Rectal smooth muscle tissue (tissue), 1 donor: ENCODE data around the gene DMRTC1B.
"Not testable (repeated sequence)": the region's sequence is repeated elsewhere in the genome, so short reads cannot be mapped to it uniquely, and the experiment has no call there.

ENCODE experiments used
- H3K27ac ChIP-seq: one replicate; pipeline ENCODE4 v1.7.0; 2013; ENCODE audit warnings: low read depth, low read length, inconsistent platforms
- H3K27me3 ChIP-seq: one replicate; pipeline ENCODE4 v1.7.0; 2013; ENCODE audit warnings: low read length; ENCODE audit not compliant: control insufficient read depth, insufficient read depth
- H3K36me3 ChIP-seq: one replicate; pipeline ENCODE4 v1.7.0; 2013; ENCODE audit warnings: low read length; ENCODE audit not compliant: control insufficient read depth, insufficient read depth
- H3K4me1 ChIP-seq: one replicate; pipeline ENCODE4 v1.7.0; 2013; ENCODE audit warnings: low read length; ENCODE audit not compliant: control insufficient read depth, insufficient read depth
- H3K4me3 ChIP-seq: one replicate; pipeline ENCODE4 v1.7.0; 2013; ENCODE audit warnings: low read length
- H3K9ac ChIP-seq: one replicate; pipeline ENCODE4 v1.7.0; 2013; ENCODE audit warnings: low read length

The DMRTC1B gene

GRCh38 chrX:72790390-72790789 is 13.7 kb downstream of the DMRTC1B start:
- not testable (repeated sequence) for H3K9ac ChIP-seq, H3K4me1 ChIP-seq, H3K4me3 ChIP-seq, H3K27me3 ChIP-seq, H3K27ac ChIP-seq, H3K36me3 ChIP-seq

- H3K27me3 ChIP-seq, H3K4me1 ChIP-seq, H3K9ac ChIP-seq, H3K4me3 ChIP-seq, H3K36me3 ChIP-seq, H3K27ac ChIP-seq: not testable (repeated sequence)
Observed at GRCh38 chrX:72808110-72808509, 31.4 kb downstream of the DMRTC1B start, which contains the start of gene FAM236D. TSS of gene FAM236D (minus strand) at chrX:72808210. CDS start at chrX:72808110, 100 bp downstream.

- not testable (repeated sequence) for H3K36me3 ChIP-seq, H3K27me3 ChIP-seq, H3K9ac ChIP-seq, H3K27ac ChIP-seq, H3K4me1 ChIP-seq, H3K4me3 ChIP-seq
Observed at GRCh38 chrX:72830701-72831100, 54.0 kb downstream of the DMRTC1B start.

- H3K27me3 ChIP-seq, H3K4me1 ChIP-seq, H3K4me3 ChIP-seq, H3K27ac ChIP-seq, H3K36me3 ChIP-seq, H3K9ac ChIP-seq: not testable (repeated sequence)
Observed at GRCh38 chrX:72837532-72837931, 60.8 kb downstream of the DMRTC1B start.

DNA sequence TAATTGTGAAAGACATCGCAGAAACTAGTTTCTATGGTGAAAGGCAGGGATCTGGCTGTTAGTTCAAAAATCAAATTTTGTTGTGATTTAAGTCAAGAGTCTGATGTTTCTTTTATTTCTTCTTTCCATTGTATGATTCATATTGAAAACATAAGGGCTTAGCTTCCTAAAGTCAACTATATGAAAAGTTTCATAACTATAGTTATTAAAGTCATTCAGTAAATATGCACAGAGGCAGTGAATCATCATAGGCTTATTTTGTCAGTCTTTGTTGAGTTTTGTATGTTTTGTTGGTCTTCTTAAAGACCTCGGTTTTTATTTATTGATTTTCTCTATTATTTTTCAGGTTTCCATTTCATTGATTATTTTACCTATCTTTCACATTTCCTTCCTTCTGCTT is 106.2 kb downstream of the DMRTC1B start:
- H3K9ac ChIP-seq, H3K36me3 ChIP-seq, H3K27ac ChIP-seq, H3K4me1 ChIP-seq, H3K27me3 ChIP-seq, H3K4me3 ChIP-seq: not testable (repeated sequence)

DNA sequence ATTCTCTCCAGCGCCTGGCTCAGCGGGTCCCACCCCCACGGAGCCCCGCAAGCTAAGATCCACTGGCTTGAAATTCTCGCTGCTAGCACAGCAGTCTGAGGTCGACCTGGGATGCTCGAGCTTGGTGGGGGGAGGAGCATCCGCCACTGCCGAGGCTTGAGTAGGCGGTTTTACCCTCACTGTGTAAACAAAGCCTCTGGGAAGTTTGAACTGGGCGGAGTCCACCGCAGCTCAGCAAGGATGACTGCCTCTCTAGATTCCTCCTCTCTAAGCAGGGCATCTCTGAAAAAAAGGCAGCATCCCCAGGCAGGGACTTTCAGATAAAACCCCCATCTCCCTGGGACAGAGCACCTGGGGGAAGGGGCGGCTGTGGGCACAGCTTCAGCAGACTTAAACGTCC is 113.0 kb downstream of the DMRTC1B start:
- H3K4me1 ChIP-seq, H3K4me3 ChIP-seq, H3K36me3 ChIP-seq, H3K27me3 ChIP-seq, H3K27ac ChIP-seq, H3K9ac ChIP-seq: not testable (repeated sequence)
